Spleen (tissue), 11 donors: ENCODE measurements around the gene PCCA. TPM values are rescaled to one million over a fixed set of nuclear protein-coding genes. Genes with fewer than 3 reads are reported as not detected.

Source experiments
- DNase-seq: peaks from one replicate; pipeline ENCODE4 v3.0.0-alpha.2; 2020
- H3K27ac ChIP-seq, 8 donors: fragments of 200-600 bp; sonication (generic) in 7 of 8; 1 replicate in 4 of 8; 2 replicates in 4 of 8; pipeline versions ENCODE4 v1.5.0 to v1.8.0; 2016 to 2021; ENCODE audit warnings: inconsistent platforms in 4 of 8, mild to moderate bottlenecking in 4 of 8, moderate library complexity in 1 of 8
- H3K27me3 ChIP-seq, 7 donors: fragments of 200-600 bp; sonication (generic) in 6 of 7; replicated peaks in 1 of 7; 1 replicate in 4 of 7; 2 replicates in 3 of 7; pipeline versions ENCODE4 v1.5.0 to v1.8.0; 2016 to 2021; ENCODE audit warnings: inconsistent platforms in 3 of 7, mild to moderate bottlenecking in 1 of 7
- H3K36me3 ChIP-seq, 6 donors: fragments of 200-600 bp; sonication (generic) in 5 of 6; 1 replicate in 4 of 6; 2 replicates in 2 of 6; pipeline versions ENCODE4 v1.5.0 to v1.8.0; 2016 to 2021; ENCODE audit warnings: inconsistent platforms in 2 of 6
- H3K4me1 ChIP-seq, 6 donors: fragments of 200-600 bp; sonication (generic) in 5 of 6; 1 replicate in 3 of 6; 2 replicates in 3 of 6; pipeline versions ENCODE4 v1.5.0 to v1.8.0; 2016 to 2021; ENCODE audit warnings: inconsistent platforms in 3 of 6
- H3K4me3 ChIP-seq, 8 donors: fragments of 200-600 bp; sonication (generic) in 7 of 8; 1 replicate in 4 of 8; 2 replicates in 4 of 8; pipeline versions ENCODE4 v1.5.0 to v1.8.0; 2016 to 2021; ENCODE audit warnings: inconsistent platforms in 4 of 8, mild to moderate bottlenecking in 4 of 8, moderate library complexity in 2 of 8
- H3K9me3 ChIP-seq, 8 donors: fragments of 200-600 bp; sonication (generic) in 7 of 8; 1 replicate in 4 of 8; 2 replicates in 4 of 8; pipeline versions ENCODE4 v1.5.0 to v1.8.0; 2016 to 2021; ENCODE audit warnings: inconsistent platforms in 4 of 8
- CTCF ChIP-seq, 11 experiments: fragments of 200-600 bp in 7 of 11; fragments of 450-650 bp in 4 of 11; sonication (generic) in 4 of 11; IDR thresholded peaks in 8 of 11; conservative IDR thresholded peaks in 3 of 11; 1 replicate in 7 of 11; 2 replicates in 4 of 11; pipeline versions ENCODE4 v1.4.0 to v1.8.0; 2016 to 2021; ENCODE audit warnings: antibody characterized with exemption in 11 of 11, inconsistent platforms in 4 of 11, mild to moderate bottlenecking in 1 of 11
- POLR2A ChIP-seq, 3 donors: fragments of 450-650 bp; IDR thresholded peaks; one replicate each; pipeline ENCODE4 v1.5.1; 2017; ENCODE audit warnings: antibody characterized with exemption in 3 of 3, mild to moderate bottlenecking in 1 of 3
- POLR2AphosphoS5 ChIP-seq, 3 donors: sonication (generic); formaldehyde crosslinking; IDR thresholded peaks; one replicate each; pipeline ENCODE4 v1.5.1; 2017; ENCODE audit warnings: antibody characterized with exemption in 3 of 3
- WGBS, 5 donors: extraction: QIAGEN DNeasy Blood & Tissue Kit in 3 of 5; methylation state at CpG; one replicate each; pipeline versions ENCODE4 v1.1.5 to v1.1.7; 2013 to 2018; 5-methylcytosine and 5-hydroxymethylcytosine counted together
- intact Hi-C: fragments of 100-400 bp; cut with DNase I; formaldehyde crosslinking; loops from one replicate; pipeline ENCODE4 v1.15.0; 2023; ENCODE audit warnings: low total_unique reads
- polyA plus RNA-seq, 3 donors: library from polyadenylated mRNA; stranded (reverse); fragments of 200-250 nt; gene quantifications; one replicate each; pipeline ENCODE4 v1.2.1, GENCODE V29; 2013
- total RNA-seq, 7 donors: library from RNA; depleted of rRNA in 3 of 7; stranded (reverse); fragments of >200 nt in 3 of 7; fragmentation: NEBNext Ultra II Directional in 4 of 7; extraction: Animal tissue kit (Norgen Biotek cat#: 25700) in 4 of 7; gene quantifications; one replicate each; pipeline versions ENCODE4 v1.1.0 to v1.2.1, GENCODE V29; 2016 to 2021
- donor health status: healthy with polysubstance abuse.
- donor health status: DM: no; HTN: no; CAD: no; lungs with moderate emphysema.
- donor health status: DM: no; HTN: no; CAD: no.
- donor health status: Bipolar disorder and iron deficiency.
- donor health status: healthy.
- donor health status: DM: no; HTN: no; CAD: no.
- donor health status: DM: yes; HTN: yes; CAD: no.

Gene PCCA
- total and polyA plus RNA-seq, 10 donors = 9.3 to 54.9 (median 43.9) TPM

GRCh38 chr13:100196375-100196774 is 107.5 kb downstream of the PCCA start:
- TF ChIP-seq POLR2A (IDR thresholded peaks at IDR 0.05) (no peak), POLR2AphosphoS5 (IDR thresholded peaks at IDR 0.05) (no peak), CTCF (IDR thresholded peaks at IDR 0.05 in 8 of 11, conservative IDR thresholded peaks at IDR 0.05 in 3 of 11) (no peak)
- no peaks in the 10 kb centered on the region for H3K27me3 ChIP-seq
- WGBS, 5 donors = 83 to 92% (median 88%) methylated on average over 3 of the region's 3 CpGs
- H3K4me1 ChIP-seq = no peaks in the 10 kb centered on the region
- H3K4me3 ChIP-seq = no peak overlapping the region
- no peak for DNase-seq
- intact Hi-C loops = no loop called here
- no peaks in the 10 kb centered on the region for H3K9me3 ChIP-seq
- no peak overlapping the region for H3K27ac ChIP-seq
- H3K36me3 ChIP-seq = peaks cover 0 to 4% (median 0%) of the 10 kb centered on the region in 6 donors

GRCh38 chr13:100197116-100197515 is 108.2 kb downstream of the PCCA start:
- Histone ChIP-seq H3K27ac (no peak overlapping the region), H3K9me3 (peaks cover 0 to 5% (median 2%) of the 10 kb centered on the region in 8 donors), H3K36me3 (peaks cover 0 to 4% (median 0%) of the 10 kb centered on the region in 6 donors), H3K4me3 (no peak overlapping the region), H3K4me1 (no peaks in the 10 kb centered on the region), H3K27me3 (no peaks in the 10 kb centered on the region)
- no peak for TF ChIP-seq POLR2A (IDR thresholded peaks at IDR 0.05)
- no peak for TF ChIP-seq POLR2AphosphoS5 (IDR thresholded peaks at IDR 0.05)
- no peak for TF ChIP-seq CTCF (IDR thresholded peaks at IDR 0.05 in 8 of 11, conservative IDR thresholded peaks at IDR 0.05 in 3 of 11)
- no peak for DNase-seq
- intact Hi-C loops = no loop called here
- WGBS, 5 donors = 96 to 100% (median 97%) methylated on average over 1 of the region's 1 CpG

- H3K27me3 ChIP-seq = no peaks in the 10 kb centered on the region
- 83 to 92% (median 88%) methylated on average over 5 of the region's 5 CpGs for WGBS, 5 donors
- H3K4me3 ChIP-seq = no peak overlapping the region
- peaks cover 0 to 4% (median 0%) of the 10 kb centered on the region in 6 donors for H3K36me3 ChIP-seq
- TF ChIP-seq CTCF (IDR thresholded peaks at IDR 0.05 in 8 of 11, conservative IDR thresholded peaks at IDR 0.05 in 3 of 11) (no peak), POLR2A (IDR thresholded peaks at IDR 0.05) (no peak), POLR2AphosphoS5 (IDR thresholded peaks at IDR 0.05) (no peak)
- H3K9me3 ChIP-seq = peaks cover 0 to 11% (median 9%) of the 10 kb centered on the region in 8 donors
- no peak overlapping the region for H3K27ac ChIP-seq
- intact Hi-C loops = no loop called here
- H3K4me1 ChIP-seq = no peaks in the 10 kb centered on the region
- no peak for DNase-seq
Measured at GRCh38 chr13:100197591-100198365, 108.9 kb downstream of the PCCA start.

- intact Hi-C loops = no loop called here
- Histone ChIP-seq H3K4me3 (no peak overlapping the region), H3K27me3 (no peaks in the 10 kb centered on the region), H3K36me3 (no peaks in the 10 kb centered on the region), H3K27ac (no peak overlapping the region), H3K4me1 (peaks cover 3 to 16% (median 11%) of the 10 kb centered on the region in 6 donors), H3K9me3 (peaks cover 0 to 14% (median 10%) of the 10 kb centered on the region in 8 donors)
- no peak for TF ChIP-seq POLR2A (IDR thresholded peaks at IDR 0.05)
- no peak for TF ChIP-seq POLR2AphosphoS5 (IDR thresholded peaks at IDR 0.05)
- TF ChIP-seq CTCF (IDR thresholded peaks at IDR 0.05 in 8 of 11, conservative IDR thresholded peaks at IDR 0.05 in 3 of 11) = no peak
- WGBS, 5 donors = 26 to 63% (median 54%) methylated on average over 6 of the region's 6 CpGs
- no peak for DNase-seq
Measured at GRCh38 chr13:100203696-100204367, 114.9 kb downstream of the PCCA start.
